HG02571 (cell line): ENCODE results near the gene PRAMEF9.
"Not testable (repeated sequence)": the region's sequence is repeated elsewhere in the genome, so short reads cannot be mapped to it uniquely, and the experiment has no call there.

ENCODE experiments used
- ATAC-seq: cut with Tn5 transposase; IDR thresholded peaks from one replicate; pipeline ENCODE4 v1.9.1; 2021; ENCODE audit warnings: mild to moderate bottlenecking, moderate library complexity; ENCODE audit not compliant: unreplicated experiment

PRAMEF9 gene

DNA sequence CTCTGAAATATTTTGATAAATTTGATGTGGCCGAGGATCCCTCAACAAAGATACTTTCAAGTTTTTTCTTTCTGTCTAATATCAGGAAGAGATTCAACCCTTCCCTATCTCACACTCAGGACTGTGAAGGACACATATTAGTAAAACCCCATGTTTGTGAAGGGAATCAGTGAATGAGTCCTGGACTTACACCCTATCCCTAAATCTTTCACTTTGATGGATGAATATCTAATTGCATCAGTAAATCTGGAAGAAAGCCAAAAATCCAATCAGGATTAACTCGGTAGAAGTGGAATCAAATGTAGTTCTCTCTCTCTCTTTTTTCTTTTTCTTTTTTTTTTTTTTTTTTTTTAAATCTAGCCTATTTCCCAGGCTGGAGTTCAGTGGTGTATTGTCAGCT, at the start of gene PRAMEF9:
Gene PRAMEF9, plus strand, starts transcription at position 301 of the 400 bp plus-strand sequence. CDS start 3,433 bp downstream, outside the sequence.
- not testable (repeated sequence) for ATAC-seq

- ATAC-seq, result not testable (repeated sequence)
Measured at GRCh38 chr1:13155909-13156308, 15.7 kb upstream of the PRAMEF9 start, which contains the start of gene PRAMEF26. TSS of gene PRAMEF26 (minus strand) at chr1:13156009. CDS start at chr1:13153095, 2,914 bp downstream.

- ATAC-seq, result not testable (repeated sequence)
Measured at GRCh38 chr1:13165531-13165930, 6.1 kb upstream of the PRAMEF9 start, which contains the start of gene HNRNPCL4. TSS of gene HNRNPCL4 (minus strand) at chr1:13165631. CDS start at chr1:13165467, 164 bp downstream.

DNA sequence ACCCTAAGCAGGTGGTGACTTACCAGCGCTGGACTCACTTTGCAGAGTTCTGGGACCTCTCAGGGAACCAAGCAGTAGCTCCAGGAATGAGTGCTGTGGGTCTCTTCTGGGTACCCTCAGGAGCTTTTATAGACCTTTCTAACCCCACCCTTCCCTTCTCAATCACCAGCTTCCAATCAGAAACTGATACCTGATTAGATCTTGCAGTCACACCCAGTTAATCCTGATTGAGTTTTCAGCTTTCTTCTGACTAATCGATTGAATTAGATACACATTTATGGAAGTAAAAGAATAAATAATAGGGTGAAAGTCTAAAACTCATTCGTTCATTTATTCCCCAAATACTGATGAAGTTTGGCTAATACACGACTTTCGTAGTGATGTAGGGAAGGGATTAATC, 29.7 kb downstream of the PRAMEF9 start, which contains the start of gene PRAMEF13:
Gene PRAMEF13, minus strand, starts transcription at position 101 of the 400 bp plus-strand sequence. CDS start 1,820 bp downstream, outside the sequence.
- not testable (repeated sequence) for ATAC-seq

GRCh38 chr1:13208712-13209111, 37.1 kb downstream of the PRAMEF9 start:
- not testable (repeated sequence) for ATAC-seq

GRCh38 chr1:13216619-13217018, 45.0 kb downstream of the PRAMEF9 start:
- ATAC-seq, result not testable (repeated sequence)

- ATAC-seq, result not testable (repeated sequence)
Measured at GRCh38 chr1:13219203-13219602, 47.6 kb downstream of the PRAMEF9 start.

- not testable (repeated sequence) for ATAC-seq
Measured at GRCh38 chr1:13222788-13223187, 51.1 kb downstream of the PRAMEF9 start.

GRCh38 chr1:13224480-13225060, 52.9 kb downstream of the PRAMEF9 start:
- ATAC-seq, result no peak

GRCh38 chr1:13225675-13226204, 54.1 kb downstream of the PRAMEF9 start, which contains the start of gene PRAMEF18:
TSS of gene PRAMEF18 (minus strand) at chr1:13226154. CDS start at chr1:13226106, 48 bp downstream.
- not testable (repeated sequence) for ATAC-seq

DNA sequence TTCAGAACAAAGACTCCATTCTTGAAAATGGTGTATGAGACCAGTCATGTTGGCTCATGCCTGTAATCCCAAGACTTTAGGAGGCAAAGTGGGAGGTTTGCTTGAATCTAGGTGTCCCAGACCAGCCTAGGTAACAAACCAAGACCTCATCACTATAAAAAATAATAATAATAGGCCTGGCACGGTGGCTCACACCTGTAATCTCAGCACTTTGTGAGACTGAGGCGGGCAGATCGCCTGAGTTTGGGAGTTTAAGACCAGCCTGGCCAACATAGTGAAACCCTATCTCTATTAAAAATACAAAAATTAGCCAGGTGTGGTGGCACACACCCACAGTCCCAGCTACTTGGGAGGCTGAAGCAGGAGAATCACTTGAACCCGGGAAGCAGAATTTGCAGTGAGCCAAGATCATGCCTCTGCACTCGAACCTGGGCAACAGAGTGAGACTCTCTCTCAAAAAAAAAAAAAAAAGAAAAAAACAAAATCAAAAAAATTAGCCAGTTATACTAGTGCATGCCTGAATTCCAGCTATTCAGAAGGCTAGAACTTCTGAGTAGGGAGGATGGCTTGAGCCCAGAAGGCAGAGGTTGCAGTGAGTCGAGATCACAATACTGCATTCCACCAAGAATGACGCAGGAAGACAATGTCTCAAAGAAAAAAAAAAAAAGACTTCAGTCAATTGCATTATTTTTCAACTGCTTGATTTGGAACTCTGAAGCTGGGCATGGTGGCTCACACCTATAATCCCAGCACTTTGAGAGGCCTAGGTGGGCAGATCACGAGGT, 55.8 kb downstream of the PRAMEF9 start:
- not testable (repeated sequence) for ATAC-seq

GRCh38 chr1:13228343-13228781, 56.7 kb downstream of the PRAMEF9 start:
- no peak for ATAC-seq
